Measurements from ENCODE around the gene AFMID. TPM values are rescaled to one million over a fixed set of nuclear protein-coding genes. Genes with fewer than 3 reads are reported as not detected.

Gene AFMID
- total RNA-seq, 1 donor from 2014 or later, result 35.1 TPM

DNA sequence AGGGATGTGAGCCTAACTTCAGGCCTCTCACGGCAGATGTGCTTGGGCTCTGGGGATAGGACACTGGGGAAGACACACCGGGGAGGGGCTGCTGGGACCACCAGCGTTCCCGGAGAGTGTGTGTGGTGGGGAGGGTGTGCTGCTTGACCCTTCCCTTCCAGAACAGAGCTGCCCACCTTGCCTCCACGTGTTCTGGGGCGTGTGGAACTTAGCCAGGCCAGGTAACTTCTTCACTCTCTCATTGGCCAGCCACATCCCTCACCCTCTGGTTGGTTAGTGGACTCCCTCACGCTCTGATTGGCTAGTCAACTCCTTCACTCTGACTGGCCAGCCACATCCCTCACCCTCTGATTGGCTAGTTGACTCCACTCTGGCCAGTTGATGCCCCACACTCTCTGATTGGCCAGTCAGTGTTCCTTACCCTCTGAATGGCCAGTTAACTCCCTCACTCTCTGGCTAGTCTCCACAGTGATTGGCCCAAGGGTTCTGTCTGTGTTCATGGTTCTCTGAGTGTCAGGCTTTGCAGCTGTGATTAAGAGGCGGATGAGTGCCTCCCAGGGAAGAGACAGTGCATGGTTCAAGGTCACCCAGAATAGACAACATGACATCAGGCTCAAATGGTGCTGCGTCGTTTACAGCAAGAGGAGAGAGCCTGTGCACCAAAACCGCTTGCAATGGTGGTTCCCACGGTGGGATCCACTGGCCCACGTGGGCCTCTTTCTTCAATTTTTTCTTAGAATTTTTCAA, 54.3 kb downstream of the AFMID start:
- peaks cover 5% of the 10 kb centered on the region for H3K9me3 Mint-ChIP-seq (ENCODE audit: unreplicated experiment)
- H3K27ac Mint-ChIP-seq (ENCODE audit: unreplicated experiment), result no peak overlapping the region
- no peak for DNase-seq (ENCODE audit: extremely low spot score, unreplicated experiment)
- H3K4me3 Mint-ChIP-seq (ENCODE audit: unreplicated experiment), result no peak overlapping the region
- H3K36me3 Mint-ChIP-seq (ENCODE audit: unreplicated experiment), result no peaks in the 10 kb centered on the region
- H3K4me1 Mint-ChIP-seq (ENCODE audit: unreplicated experiment), result peaks cover 3% of the 10 kb centered on the region
- TF ChIP-seq, protein P1, sequence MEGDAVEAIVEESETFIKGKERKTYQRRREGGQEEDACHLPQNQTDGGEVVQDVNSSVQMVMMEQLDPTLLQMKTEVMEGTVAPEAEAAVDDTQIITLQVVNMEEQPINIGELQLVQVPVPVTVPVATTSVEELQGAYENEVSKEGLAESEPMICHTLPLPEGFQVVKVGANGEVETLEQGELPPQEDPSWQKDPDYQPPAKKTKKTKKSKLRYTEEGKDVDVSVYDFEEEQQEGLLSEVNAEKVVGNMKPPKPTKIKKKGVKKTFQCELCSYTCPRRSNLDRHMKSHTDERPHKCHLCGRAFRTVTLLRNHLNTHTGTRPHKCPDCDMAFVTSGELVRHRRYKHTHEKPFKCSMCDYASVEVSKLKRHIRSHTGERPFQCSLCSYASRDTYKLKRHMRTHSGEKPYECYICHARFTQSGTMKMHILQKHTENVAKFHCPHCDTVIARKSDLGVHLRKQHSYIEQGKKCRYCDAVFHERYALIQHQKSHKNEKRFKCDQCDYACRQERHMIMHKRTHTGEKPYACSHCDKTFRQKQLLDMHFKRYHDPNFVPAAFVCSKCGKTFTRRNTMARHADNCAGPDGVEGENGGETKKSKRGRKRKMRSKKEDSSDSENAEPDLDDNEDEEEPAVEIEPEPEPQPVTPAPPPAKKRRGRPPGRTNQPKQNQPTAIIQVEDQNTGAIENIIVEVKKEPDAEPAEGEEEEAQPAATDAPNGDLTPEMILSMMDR (IDR thresholded peaks at IDR 0.05), result no peak
- H3K27me3 Mint-ChIP-seq (ENCODE audit: unreplicated experiment), result no peaks in the 10 kb centered on the region

DNA sequence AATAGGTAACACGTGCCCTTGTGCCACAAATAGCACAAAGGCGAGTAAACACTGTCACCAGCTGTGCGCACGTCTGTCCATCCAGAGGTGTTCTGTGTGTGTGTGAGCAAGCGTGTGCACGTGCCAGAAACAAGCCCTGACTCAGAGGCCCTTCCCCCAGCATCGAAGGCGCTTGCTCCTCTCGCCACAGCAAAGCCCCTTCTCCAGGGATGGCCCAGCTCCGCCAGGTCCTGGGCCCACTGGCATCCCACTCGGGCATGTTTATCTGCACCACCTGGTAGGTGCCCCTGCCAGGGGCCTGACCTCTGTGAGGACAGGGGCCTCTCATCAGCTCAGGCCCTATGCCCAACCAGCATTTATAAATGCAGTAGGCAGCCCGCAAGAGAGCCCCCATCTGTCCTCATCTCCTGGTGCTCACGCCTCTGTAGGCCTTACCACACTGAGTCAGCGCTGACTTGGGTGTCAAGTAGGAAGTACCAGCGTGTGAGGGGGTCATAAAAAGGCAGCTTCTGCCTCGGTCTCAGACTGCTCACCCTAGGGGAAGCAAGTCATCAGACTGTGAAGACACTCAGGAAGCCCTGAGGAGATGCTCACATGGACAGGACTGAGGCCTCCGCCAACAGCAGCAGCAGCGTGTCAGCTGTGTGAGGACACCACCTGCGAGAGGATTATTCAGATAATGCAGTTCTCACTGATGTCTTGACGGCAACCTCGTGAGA, 55.0 kb downstream of the AFMID start:
- H3K27me3 Mint-ChIP-seq (ENCODE audit: unreplicated experiment), result no peaks in the 10 kb centered on the region
- peaks cover 3% of the 10 kb centered on the region for H3K4me1 Mint-ChIP-seq (ENCODE audit: unreplicated experiment)
- H3K27ac Mint-ChIP-seq (ENCODE audit: unreplicated experiment), result no peak overlapping the region
- no peak for DNase-seq (ENCODE audit: extremely low spot score, unreplicated experiment)
- no peak overlapping the region for H3K4me3 Mint-ChIP-seq (ENCODE audit: unreplicated experiment)
- no peaks in the 10 kb centered on the region for H3K36me3 Mint-ChIP-seq (ENCODE audit: unreplicated experiment)
- TF ChIP-seq, protein P1 (IDR thresholded peaks at IDR 0.05), result no peak
- peaks cover 5% of the 10 kb centered on the region for H3K9me3 Mint-ChIP-seq (ENCODE audit: unreplicated experiment)

GRCh38 chr17:78247304-78247703, 60.1 kb downstream of the AFMID start:
- TF ChIP-seq, protein P1 (IDR thresholded peaks at IDR 0.05), result no peak
- DNase-seq (ENCODE audit: extremely low spot score, unreplicated experiment), result no peak
- H3K4me3 Mint-ChIP-seq (ENCODE audit: unreplicated experiment), result no peak overlapping the region
- H3K27ac Mint-ChIP-seq (ENCODE audit: unreplicated experiment), result no peak overlapping the region
- peaks cover 5% of the 10 kb centered on the region for H3K9me3 Mint-ChIP-seq (ENCODE audit: unreplicated experiment)
- H3K27me3 Mint-ChIP-seq (ENCODE audit: unreplicated experiment), result no peaks in the 10 kb centered on the region
- no peaks in the 10 kb centered on the region for H3K36me3 Mint-ChIP-seq (ENCODE audit: unreplicated experiment)
- peaks cover 5% of the 10 kb centered on the region for H3K4me1 Mint-ChIP-seq (ENCODE audit: unreplicated experiment)

DNA sequence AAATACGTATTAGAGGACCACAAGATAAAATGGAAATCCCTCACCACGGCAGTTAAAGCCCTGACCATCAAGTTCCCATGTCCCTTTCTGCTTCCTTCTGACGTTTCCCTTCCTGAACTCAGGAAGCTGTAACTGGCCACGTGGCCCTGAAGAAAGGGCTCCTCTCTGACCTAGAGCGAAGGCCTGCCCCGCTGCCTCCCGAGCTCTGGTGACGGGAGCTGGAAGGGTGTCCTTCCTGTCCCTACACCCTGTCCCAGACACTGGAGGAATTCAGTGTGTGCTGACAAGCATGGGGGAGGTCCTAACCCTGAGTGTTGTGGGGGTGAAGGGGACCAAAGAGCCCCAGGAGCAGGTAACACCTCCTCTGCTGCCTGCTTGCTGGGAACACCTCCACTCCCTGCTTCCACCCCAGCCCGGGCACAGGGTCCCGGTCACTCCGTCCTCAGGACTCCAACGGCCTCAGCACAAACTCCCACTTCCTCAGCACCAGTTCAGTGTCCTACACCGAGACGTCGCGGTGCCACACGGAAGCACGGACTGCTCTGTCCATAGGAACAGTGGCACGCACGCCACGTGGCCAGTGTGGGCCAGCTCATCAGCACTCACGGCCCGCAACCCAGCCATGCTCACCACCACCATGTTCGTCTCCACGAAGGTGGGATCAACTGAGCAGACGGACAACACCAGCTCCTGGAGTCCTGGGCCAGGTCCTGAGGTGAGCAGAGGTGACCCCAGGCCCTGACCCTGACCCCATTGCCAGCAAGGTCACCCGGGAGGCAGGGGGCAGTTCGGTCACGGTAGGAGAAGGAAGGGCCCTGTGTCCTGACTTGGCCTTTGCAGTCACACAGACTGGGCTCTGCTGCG, 61.1 kb downstream of the AFMID start:
- no peaks in the 10 kb centered on the region for H3K36me3 Mint-ChIP-seq (ENCODE audit: unreplicated experiment)

More for the DNA sequence above, 61.1 kb downstream of the AFMID start:
- Mint-ChIP-seq H3K4me1 (ENCODE audit: unreplicated experiment) (peaks cover 7% of the 10 kb centered on the region), H3K27me3 (ENCODE audit: unreplicated experiment) (no peaks in the 10 kb centered on the region), H3K9me3 (ENCODE audit: unreplicated experiment) (peaks cover 5% of the 10 kb centered on the region), H3K27ac (ENCODE audit: unreplicated experiment) (no peak overlapping the region), H3K4me3 (ENCODE audit: unreplicated experiment) (no peak overlapping the region)
- no peak for DNase-seq (ENCODE audit: extremely low spot score, unreplicated experiment)
- TF ChIP-seq, protein P1 (IDR thresholded peaks at IDR 0.05), result no peak

Data from osteocyte (in vitro differentiated cells).